GM18858 (cell line): Measurements from ENCODE around the gene PFN2.

Experiments
- ATAC-seq: cut with Tn5 transposase; IDR thresholded peaks from one replicate; pipeline ENCODE4 v1.9.1; 2021; ENCODE audit not compliant: unreplicated experiment

PFN2 gene

DNA sequence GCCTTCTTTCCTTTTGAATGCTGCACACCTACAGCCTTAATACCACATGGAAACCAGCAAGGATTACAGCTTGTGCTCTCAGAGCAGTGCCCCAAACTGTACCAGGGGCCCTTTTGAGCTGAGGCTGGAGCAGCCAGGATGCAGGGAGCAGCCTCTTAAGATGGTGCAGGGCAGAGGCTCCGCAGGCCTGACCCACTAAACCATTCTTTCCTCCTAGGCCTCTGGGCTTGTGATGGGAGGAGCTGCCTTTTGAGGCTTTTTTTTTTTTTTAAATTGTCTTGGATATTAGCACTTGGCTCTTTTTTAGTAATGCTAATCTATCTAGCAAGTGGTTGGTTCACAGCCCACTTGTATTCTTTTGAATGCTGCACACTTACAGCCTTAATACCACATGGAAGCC lies 37.7 kb downstream of the PFN2 start:
- no peak for ATAC-seq

GRCh38 chr3:149920119-149920518 lies 50.6 kb downstream of the PFN2 start:
- no peak for ATAC-seq

GRCh38 chr3:149919509-149919908 lies 51.2 kb downstream of the PFN2 start:
- no peak for ATAC-seq

DNA sequence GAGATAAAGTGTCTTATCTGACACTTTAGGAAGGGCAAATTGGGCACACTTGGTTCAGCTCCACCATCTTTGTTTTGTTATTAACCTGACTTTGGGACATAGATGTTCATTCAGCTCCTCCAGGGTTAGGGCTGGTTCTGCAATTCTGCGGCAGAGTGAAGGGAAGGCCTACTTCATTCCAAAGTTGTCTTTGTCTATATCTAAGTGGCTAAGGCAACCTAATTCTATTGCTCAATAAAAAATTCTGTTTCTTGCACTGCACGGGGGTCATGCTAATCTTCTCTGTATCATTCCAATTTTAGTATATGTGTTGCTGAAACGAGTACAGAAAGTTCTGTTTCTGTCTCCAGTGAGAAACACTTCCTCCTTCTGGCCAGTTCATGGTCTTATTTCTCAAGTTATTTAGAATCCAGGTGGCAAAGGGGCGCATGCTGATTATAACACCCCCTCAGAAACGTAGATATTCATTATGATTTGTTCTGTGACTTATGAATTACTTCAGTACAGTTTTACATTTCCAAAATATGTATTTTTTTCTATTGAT lies 53.5 kb downstream of the PFN2 start:
- no peak for ATAC-seq
